Peyer's patch (tissue), 4 donors: ENCODE measurements around the gene ACOT7. TPM values are rescaled to one million over a fixed set of nuclear protein-coding genes. Genes with fewer than 3 reads are reported as not detected.

Experiments used
- DNase-seq, 3 donors: peaks; one replicate each; pipeline ENCODE4 v3.0.0-alpha.2; 2017 to 2019
- H3K27ac ChIP-seq, 4 donors: fragments of 200-600 bp; sonication (generic); one replicate each; pipeline ENCODE4 v1.5.1; 2016 to 2019
- H3K27me3 ChIP-seq, 2 donors: fragments of 200-600 bp; sonication (generic); one replicate each; pipeline ENCODE4 v1.5.1; 2019
- H3K36me3 ChIP-seq, 3 donors: fragments of 200-600 bp; sonication (generic); one replicate each; pipeline ENCODE4 v1.5.1; 2016 to 2019
- H3K4me1 ChIP-seq, 4 donors: fragments of 200-600 bp; sonication (generic); one replicate each; pipeline ENCODE4 v1.5.1; 2016 to 2019
- H3K4me3 ChIP-seq, 4 donors: fragments of 200-600 bp; sonication (generic); 1 replicate in 3 of 4; 2 replicates in 1 of 4; pipeline ENCODE4 v1.5.1; 2016 to 2019; ENCODE audit warnings: mild to moderate bottlenecking in 1 of 4
- H3K9me3 ChIP-seq, 4 donors: fragments of 200-600 bp; sonication (generic); one replicate each; pipeline ENCODE4 v1.5.1; 2016 to 2019; ENCODE audit warnings: mild to moderate bottlenecking in 1 of 4
- POLR2A ChIP-seq, 2 donors: fragments of 450-650 bp; IDR thresholded peaks; one replicate each; pipeline ENCODE4 v1.5.1; 2017; ENCODE audit warnings: antibody characterized with exemption in 2 of 2, mild to moderate bottlenecking in 2 of 2, moderate library complexity in 2 of 2
- total RNA-seq, 4 donors: library from RNA; depleted of rRNA; stranded (reverse); fragments of >200 nt; gene quantifications; one replicate each; pipeline ENCODE4 v1.1.0, GENCODE V29; 2016
- TF ChIP-seq, protein P1 (sequence below), 6 experiments: fragments of 450-650 bp in 4 of 6; fragments of 200-600 bp in 2 of 6; sonication (generic) in 1 of 6; IDR thresholded peaks; one replicate each; pipeline ENCODE4 v1.5.1; 2017 to 2019; ENCODE audit warnings: antibody characterized with exemption in 6 of 6, mild to moderate bottlenecking in 3 of 6, moderate library complexity in 1 of 6

ACOT7 gene
- total RNA-seq, 4 donors from 2014 or later: 38.4 to 93.2 (median 67.1) TPM

GRCh38 chr1:6274622-6275139 is 118.9 kb downstream of the ACOT7 start:
- peaks cover 0 to 57% (median 3%) of the 10 kb centered on the region in 4 donors for H3K4me1 ChIP-seq

DNA sequence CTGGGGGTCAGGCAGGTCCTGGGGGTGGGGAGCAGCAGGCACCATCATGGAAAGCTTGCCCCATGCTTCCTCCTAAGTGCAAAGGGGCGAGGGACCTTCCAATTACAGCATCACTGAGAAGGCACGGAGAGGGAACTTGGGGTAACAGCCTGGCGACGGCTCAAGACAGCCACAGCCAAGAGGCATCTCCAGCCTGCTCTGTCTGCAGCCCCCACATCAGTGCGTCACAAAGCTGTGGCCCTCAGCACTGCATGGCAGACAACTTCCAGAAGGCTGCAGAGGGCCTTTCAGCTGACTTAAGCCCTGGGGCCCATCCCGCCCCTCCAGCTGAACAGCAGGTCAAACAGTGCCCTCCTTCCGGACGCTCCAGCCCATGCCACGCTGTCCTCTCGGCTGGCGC is 119.5 kb downstream of the ACOT7 start:
- H3K27ac ChIP-seq: peak overlapping the region in 2 of 4 donors; percentile 50 to 69
- no peak for DNase-seq
- H3K27me3 ChIP-seq: no peaks in the 10 kb centered on the region
- H3K9me3 ChIP-seq: no peaks in the 10 kb centered on the region
- no peaks in the 10 kb centered on the region for H3K36me3 ChIP-seq
- H3K4me1 ChIP-seq: peaks cover 0 to 61% (median 3%) of the 10 kb centered on the region in 4 donors
- H3K4me3 ChIP-seq: no peak overlapping the region
- TF ChIP-seq, protein P1, sequence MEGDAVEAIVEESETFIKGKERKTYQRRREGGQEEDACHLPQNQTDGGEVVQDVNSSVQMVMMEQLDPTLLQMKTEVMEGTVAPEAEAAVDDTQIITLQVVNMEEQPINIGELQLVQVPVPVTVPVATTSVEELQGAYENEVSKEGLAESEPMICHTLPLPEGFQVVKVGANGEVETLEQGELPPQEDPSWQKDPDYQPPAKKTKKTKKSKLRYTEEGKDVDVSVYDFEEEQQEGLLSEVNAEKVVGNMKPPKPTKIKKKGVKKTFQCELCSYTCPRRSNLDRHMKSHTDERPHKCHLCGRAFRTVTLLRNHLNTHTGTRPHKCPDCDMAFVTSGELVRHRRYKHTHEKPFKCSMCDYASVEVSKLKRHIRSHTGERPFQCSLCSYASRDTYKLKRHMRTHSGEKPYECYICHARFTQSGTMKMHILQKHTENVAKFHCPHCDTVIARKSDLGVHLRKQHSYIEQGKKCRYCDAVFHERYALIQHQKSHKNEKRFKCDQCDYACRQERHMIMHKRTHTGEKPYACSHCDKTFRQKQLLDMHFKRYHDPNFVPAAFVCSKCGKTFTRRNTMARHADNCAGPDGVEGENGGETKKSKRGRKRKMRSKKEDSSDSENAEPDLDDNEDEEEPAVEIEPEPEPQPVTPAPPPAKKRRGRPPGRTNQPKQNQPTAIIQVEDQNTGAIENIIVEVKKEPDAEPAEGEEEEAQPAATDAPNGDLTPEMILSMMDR (IDR thresholded peaks at IDR 0.05): no peak
- TF ChIP-seq POLR2A (IDR thresholded peaks at IDR 0.05): no peak

More at GRCh38 chr1:6274622-6275139, 118.9 kb downstream of the ACOT7 start:
- no peak for DNase-seq
- TF ChIP-seq, protein P1 (IDR thresholded peaks at IDR 0.05): no peak
- TF ChIP-seq POLR2A (IDR thresholded peaks at IDR 0.05): no peak
- no peak overlapping the region for H3K4me3 ChIP-seq
- no peak overlapping the region for H3K27ac ChIP-seq
- H3K9me3 ChIP-seq: no peaks in the 10 kb centered on the region
- H3K36me3 ChIP-seq: no peaks in the 10 kb centered on the region
- H3K27me3 ChIP-seq: no peaks in the 10 kb centered on the region

- DNase-seq: peak in 2 of 3 donors; percentile 67 to 77
- Histone ChIP-seq H3K27me3 (no peaks in the 10 kb centered on the region), H3K4me3 (no peak overlapping the region), H3K9me3 (no peaks in the 10 kb centered on the region), H3K27ac (peak overlapping the region in 3 of 4 donors; percentile 15 to 69 (median 50)), H3K36me3 (no peaks in the 10 kb centered on the region), H3K4me1 (peaks cover 0 to 62% (median 3%) of the 10 kb centered on the region in 4 donors)
- TF ChIP-seq POLR2A (IDR thresholded peaks at IDR 0.05): no peak
- TF ChIP-seq, protein P1 (IDR thresholded peaks at IDR 0.05): no peak
These were observed 120.1 kb downstream of the ACOT7 start for GRCh38 chr1:6273380-6273891.

DNA sequence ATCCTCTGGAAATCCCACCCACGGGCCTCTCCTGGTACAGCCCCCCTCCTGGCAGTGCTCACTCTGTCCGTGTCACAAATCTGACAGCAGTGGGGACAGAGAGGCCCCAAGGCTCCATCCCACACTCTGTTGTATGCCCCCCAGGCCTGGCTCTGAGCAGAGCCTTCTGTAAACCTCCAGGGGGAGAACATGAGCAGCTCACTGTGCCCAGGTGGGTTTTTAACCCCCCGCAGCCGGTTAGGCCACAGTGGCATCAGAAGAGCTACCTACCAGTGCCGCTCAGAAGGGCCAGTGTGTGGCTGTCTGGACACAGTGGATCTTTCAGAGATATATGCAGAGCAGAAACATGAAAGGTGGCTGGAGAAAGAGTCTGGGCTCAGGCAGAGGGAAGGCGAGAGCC is 120.7 kb downstream of the ACOT7 start:
- H3K27ac ChIP-seq: peak overlapping the region in 3 of 4 donors; percentile 15 to 69 (median 50)
- DNase-seq: no peak
- no peak for TF ChIP-seq POLR2A (IDR thresholded peaks at IDR 0.05)
- TF ChIP-seq, protein P1 (IDR thresholded peaks at IDR 0.05): no peak
- H3K4me1 ChIP-seq: peaks cover 0 to 62% (median 3%) of the 10 kb centered on the region in 4 donors
- no peaks in the 10 kb centered on the region for H3K36me3 ChIP-seq
- no peaks in the 10 kb centered on the region for H3K27me3 ChIP-seq
- no peak overlapping the region for H3K4me3 ChIP-seq
- H3K9me3 ChIP-seq: no peaks in the 10 kb centered on the region

GRCh38 chr1:6272452-6272851 is 121.1 kb downstream of the ACOT7 start:
- Histone ChIP-seq H3K36me3 (no peaks in the 10 kb centered on the region), H3K4me3 (no peak overlapping the region), H3K4me1 (peaks cover 0 to 62% (median 3%) of the 10 kb centered on the region in 4 donors), H3K9me3 (no peaks in the 10 kb centered on the region), H3K27ac (peak overlapping the region in 3 of 4 donors; percentile 15 to 69 (median 50)), H3K27me3 (no peaks in the 10 kb centered on the region)
- DNase-seq: no peak
- TF ChIP-seq POLR2A (IDR thresholded peaks at IDR 0.05): no peak
- TF ChIP-seq, protein P1 (IDR thresholded peaks at IDR 0.05): no peak
